A549 (cell line): ENCODE results near the gene LMTK3.

ENCODE experiments used
- ATOH8 ChIP-seq: fragments of 250-450 bp; sonication (Bioruptor Pico); IDR thresholded peaks from 2 replicates; pipeline ENCODE4 v1.5.0; 2020; ENCODE audit warnings: low read depth, mild to moderate bottlenecking, moderate library complexity
- CBX8 ChIP-seq: fragments of 200-600 bp; sonication (generic); IDR thresholded peaks from 2 replicates; pipeline ENCODE4 v1.6.1; 2016
- CTCF ChIP-seq: fragments of >200 bp; sonication (Bioruptor Twin); formaldehyde crosslinking; IDR thresholded peaks from 3 replicates; pipeline ENCODE4 v1.5.1; 2016
- MAZ ChIP-seq: fragments of 150-350 bp; IDR thresholded peaks from 2 replicates; pipeline ENCODE4 v1.6.1; 2014; ENCODE audit warnings: antibody characterized with exemption, low read depth, low read length, borderline replicate concordance

- TF ChIP-seq CBX8 (no peak), CTCF (no peak), MAZ (no peak), ATOH8 (CRISPR knock-in tag) (no peak)
Measured at GRCh38 chr19:48516536-48516935, 4.9 kb upstream of the LMTK3 start.
